Smooth muscle cell of the brain vasculature (primary cell): ENCODE data around the gene ZNF790.
"Not testable (repeated sequence)": the region's sequence is repeated elsewhere in the genome, so short reads cannot be mapped to it uniquely, and the experiment has no call there.

Source experiments
- DNase-seq: peaks from one replicate; pipeline ENCODE4 v3.0.0-alpha.2; 2012; ENCODE audit warnings: low read depth, low spot score

Gene ZNF790

DNA sequence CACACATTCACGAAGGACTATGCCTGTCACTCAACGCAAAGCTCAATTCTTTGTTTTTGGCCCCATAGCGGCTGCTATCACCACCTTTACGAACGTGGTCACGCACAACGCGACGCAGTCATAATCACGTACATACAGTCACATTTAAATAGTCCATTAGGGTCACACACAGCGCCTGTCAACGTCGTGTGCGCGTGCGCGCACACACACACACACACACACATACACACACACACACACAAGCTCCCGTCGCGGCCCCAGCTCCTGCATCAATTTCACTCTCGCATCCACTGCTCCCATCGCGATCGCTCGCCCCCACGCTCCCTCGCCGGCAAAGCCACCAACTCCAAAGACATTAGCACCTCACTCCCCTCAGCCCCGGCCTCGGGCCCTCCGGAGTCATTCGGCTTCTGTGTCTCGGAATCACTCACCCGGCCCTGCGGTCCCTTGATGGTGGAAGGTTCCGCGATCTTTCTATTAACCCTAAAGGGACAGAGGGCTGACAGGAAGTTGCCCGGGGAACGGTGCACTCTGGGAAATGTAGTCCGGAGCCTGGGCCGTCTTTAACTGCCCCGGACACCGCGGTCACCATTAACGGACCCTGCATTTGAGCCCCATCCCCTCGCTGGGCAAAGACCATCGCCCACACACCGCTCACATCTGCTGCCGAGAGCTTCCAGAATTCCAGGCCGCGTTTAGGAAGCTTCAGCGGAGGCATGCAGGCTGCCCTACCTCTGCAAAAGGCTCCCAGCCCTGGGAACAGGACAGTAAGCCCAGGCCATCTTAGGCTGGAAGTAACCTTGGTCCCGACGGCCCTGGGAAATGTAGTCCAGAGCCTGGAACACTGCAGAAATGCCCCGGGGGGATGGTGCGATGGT lies at the start of gene ZNF790:
Gene ZNF790 (minus strand): TSS at position 482 of the 878 bp plus-strand sequence. CDS start 12,768 bp downstream, outside the sequence.
- peak; percentile 66 for DNase-seq

DNA sequence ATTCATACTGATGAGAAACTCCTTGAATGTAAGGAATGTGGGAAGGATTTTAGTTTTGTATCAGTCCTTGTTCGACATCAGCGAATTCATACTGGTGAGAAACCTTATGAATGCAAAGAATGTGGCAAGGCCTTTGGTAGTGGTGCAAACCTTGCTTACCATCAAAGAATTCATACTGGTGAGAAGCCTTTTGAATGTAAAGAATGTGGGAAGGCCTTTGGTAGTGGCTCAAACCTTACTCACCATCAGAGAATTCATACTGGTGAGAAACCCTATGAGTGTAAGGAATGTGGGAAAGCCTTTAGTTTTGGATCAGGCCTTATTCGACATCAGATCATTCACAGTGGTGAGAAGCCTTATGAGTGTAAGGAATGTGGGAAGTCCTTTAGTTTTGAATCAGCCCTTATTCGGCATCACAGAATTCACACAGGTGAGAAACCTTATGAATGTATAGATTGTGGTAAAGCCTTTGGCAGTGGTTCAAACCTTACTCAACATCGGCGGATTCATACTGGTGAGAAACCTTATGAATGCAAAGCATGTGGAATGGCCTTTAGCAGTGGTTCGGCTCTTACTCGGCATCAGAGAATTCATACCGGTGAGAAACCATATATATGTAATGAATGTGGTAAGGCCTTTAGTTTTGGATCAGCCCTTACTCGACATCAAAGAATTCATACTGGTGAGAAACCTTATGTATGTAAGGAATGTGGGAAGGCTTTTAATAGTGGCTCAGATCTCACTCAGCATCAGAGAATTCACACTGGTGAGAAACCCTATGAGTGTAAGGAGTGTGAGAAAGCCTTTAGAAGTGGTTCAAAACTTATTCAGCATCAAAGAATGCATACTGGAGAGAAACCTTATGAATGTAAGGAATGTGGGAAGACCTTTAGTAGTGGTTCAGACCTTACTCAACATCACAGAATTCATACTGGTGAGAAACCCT lies 39.1 kb upstream of the ZNF790 start:
- no peak for DNase-seq

DNA sequence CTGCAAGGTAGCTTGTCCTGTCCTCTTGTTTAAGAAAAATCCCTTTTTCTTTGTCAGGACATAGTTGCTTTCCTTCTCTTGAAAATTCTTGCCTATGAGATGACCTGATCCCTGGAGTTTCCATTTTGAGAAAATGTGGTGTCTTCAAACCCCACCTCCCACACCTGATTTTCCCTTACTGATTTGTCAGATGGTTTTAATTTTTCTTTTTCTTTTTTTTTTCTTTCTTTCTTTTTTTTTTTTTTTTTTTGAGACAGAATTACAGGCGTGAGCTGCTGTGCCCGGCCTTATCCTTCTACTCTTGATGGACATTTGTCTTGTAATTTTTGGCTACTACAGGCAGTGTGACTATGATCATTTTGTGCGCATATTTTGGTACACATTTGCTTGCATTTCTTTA lies 13.7 kb upstream of the ZNF790 start:
- DNase-seq, result no peak

DNA sequence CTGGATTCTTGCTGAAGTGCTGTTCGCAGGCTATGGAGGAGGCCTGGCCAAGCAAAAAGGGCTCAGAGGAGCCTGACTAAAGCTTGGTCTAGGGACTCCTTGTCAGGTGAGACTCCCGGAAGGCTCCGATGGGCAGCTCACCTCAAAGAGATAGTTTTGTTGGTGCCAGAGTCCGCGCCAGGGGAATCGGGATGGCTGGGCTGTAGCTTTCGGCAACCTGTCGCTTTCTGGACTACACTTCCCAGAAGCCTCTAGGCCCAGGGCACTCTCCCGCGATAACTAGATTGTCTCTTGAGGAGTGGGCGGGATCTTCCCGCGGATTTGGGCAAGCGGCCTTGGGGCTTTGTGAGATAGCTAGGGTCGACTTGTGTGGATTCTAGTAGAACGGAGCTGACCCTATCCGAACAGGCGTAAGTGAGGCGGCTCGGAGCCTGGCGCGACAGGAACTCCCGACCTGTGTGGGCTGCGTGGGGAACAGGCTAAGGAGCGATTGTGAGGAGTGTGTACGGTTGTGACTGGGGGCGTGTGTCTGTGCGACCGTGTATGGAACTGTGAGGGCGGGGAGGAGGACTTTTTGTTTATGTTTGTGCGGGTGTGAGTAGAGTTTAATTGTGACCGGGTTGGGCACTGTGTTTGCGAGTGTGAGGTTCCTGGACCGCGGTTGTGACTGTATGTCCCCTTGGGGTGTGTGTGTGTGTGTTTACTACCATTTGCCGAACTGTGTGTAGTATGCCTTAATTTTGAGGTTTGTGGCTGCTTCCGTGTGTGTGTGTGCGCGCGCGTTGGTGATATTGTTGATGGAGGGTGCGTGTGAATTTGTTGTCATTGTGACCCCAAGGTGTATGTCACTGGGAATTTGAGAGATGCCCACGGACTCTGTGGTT lies 12.6 kb upstream of the ZNF790 start, which contains the start of gene ZNF345:
Gene ZNF345 (plus strand): TSS at position 318 of the 884 bp plus-strand sequence. CDS start 25,955 bp downstream, outside the sequence.
- DNase-seq, result peak; percentile 82

DNA sequence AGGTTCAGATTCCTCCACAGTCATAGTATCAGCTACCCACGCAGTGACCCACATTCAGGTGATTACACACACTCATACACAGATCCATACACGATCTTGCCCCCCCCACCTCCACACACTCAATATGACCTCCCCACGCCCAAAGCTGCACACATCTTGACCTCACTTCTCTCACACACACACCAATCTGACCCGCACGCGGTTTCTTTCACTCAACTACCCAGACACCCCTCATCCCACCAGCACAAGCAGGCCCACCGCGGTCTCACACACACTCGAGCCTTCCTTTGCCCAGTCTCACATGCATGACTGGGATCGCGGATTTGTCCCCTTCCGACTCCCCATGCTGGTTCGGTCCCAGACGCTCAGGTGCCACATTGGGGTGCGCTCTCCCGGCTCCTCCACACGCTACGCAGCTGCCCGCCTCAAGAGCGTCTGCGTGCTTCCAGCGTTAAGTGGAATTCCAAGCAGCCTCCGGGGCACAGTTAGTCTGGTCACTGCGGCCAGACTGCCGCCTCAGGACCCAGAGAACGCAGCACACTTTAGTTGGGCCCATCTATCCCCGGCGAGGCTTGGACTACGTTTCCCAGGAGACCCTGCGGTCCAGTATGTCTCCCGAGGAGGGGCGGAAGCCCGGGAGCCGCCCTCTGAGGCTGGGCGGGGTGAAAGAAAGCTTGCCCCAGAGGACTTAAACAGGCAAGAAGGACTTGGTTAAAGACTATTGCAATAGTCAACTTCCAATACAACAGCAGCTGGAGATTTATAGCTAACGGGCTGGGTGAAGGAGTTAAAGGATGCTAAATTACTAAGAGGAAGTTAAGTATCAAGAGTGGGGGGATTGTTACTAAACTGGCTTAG lies 11.7 kb upstream of the ZNF790 start:
- DNase-seq, result peak; percentile 69

DNA sequence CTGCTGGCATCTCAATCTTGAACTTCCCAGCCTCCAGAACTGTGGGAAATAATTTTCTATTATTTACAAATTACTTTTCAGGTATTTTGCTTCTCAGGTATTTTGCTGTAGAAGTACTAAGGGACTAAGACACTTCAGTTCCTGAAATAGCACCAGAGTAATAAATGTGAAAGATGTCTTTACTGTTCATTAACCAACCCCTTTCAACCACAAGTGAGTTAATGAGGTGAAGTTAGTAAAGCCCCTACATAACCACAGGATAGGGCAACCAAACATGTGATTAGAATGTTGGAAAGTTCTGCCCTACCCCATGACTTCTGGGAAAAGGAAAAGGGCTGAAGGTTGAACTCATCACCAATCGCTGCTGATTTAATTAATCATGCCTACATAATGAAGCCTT lies 9.8 kb upstream of the ZNF790 start:
- DNase-seq, result no peak

GRCh38 chr19:36838784-36839324 lies 667 bp upstream of the ZNF790 start:
- no peak for DNase-seq

GRCh38 chr19:36837176-36837905 lies 846 bp downstream of the ZNF790 start:
- no peak for DNase-seq

DNA sequence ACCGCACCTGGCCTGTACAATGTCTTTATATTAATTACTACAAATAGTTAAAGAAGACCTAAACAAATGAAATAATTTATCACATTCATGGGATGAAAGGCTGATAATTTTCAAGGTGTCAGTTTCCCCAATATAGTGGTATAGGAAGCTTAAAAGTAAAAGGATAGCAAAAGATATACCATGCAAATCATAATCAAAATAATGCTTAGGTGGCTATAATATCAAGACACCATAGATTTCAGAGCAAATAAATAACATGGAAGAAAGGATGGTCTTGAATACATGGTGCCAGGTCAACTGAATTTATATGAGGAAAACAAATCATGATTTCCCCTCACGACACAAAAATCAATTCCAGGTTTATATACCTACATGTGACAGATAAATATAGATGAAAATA lies 4.8 kb downstream of the ZNF790 start:
- no peak for DNase-seq

- DNase-seq, result no peak
These were observed 16.4 kb downstream of the ZNF790 start for GRCh38 chr19:36821758-36822157.

DNA sequence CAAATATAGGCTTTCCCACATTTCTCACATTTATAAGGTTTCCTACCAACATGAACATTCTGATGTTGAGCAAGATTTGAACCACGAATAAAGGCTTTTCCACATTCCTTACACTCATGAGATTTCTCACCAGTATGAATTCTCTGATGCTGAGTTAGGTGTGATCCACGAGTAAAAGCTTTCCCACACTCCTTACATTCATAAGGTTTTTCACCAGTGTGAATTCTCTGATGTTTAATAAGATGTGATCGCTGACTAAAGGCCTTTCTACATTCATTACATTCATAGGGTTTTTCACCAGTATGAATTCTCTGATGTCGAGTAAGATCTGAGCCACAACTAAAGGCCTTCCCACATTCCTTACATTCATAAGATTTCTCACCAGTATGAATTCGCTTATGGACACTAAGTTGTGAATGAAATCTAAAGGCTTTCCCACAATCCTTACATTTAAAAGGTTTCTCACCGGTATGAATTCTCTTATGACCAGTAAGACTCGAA lies 19.0 kb downstream of the ZNF790 start:
- DNase-seq, result no peak

DNA sequence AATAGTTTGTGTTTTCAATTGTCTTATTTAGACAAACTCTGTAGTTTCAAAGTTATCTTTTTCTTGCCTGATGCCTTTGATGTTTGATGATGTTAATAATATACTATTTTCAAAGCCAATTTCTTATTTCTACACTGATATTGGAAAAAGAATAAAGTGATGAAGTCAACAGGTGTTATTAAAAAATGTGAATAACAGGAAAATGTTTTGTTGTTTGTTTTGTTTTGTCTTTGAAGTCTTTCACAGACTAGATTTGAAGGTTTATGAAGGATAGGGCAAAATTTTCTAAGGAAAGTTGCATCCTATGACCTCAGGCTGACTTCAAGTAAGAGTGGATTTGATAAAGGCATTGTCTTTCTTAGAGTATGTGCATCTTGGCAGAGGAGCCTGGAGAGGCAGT lies 31.2 kb downstream of the ZNF790 start:
- no peak for DNase-seq

- DNase-seq, result no peak
These were observed 32.8 kb downstream of the ZNF790 start for GRCh38 chr19:36805364-36805763.

DNA sequence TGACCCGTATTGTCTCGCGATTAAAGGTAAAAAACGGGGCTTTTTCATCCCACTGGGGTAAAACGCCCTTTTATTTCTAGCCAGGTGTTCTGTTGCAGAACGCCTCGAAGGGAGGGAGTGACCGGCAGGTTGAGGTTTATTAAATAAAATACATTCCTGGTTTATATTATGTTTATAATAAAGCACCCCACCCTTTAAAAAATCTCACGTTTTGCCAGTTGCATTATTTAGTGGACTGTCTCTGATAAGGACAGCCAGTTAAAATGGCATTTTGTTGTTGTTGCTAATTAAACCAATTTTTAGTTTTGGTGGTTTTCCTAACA lies 40.4 kb downstream of the ZNF790 start:
- DNase-seq, result no peak

DNA sequence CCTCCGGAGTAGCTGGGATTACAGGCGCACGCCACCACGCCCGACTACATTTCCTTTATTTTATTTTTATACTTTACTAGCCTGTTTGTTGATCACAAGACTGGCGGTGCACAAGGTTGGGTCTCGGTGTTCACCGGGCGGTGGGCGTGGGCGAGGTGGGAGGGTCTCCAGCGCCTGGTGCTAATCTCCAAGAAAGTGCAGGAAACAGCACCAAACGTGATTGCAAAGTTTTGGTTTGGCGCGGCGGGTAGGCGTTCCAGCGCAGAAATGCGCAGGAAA lies 41.5 kb downstream of the ZNF790 start:
- DNase-seq, result no peak

DNA sequence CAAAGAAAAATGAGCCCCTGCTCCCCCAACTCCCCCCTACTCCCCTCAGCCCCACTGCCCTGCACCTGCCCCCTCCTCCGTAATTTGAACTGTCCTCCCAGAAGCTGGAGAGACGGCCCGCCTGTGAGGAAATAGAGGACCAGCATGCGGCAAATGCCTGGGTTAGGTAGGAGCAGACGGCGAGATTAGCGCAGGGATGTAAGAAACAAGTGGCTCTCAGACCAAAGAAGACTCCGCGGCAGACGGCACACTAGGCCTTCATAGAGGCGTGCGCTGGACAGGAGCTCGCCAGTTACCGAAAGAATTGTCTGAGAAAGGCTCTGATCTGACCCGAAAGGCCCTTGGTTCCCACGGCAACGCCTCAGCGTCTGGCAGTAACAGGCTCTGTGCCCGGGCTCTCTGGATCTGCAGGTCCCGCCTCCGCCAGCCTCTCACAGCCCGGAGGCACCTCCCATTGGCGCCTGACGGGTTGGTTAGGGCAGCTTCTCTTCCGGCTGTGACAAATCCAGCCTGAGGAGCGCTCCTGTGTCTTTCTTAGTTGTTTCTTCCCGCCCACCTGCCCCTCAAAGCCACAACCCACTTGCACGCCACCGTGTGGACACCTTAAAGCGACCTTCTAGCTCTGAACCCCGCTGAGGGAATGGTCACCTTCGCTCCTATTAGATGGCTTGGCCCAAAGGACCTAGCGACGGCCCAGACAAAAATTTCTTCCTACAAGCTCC lies 46.6 kb downstream of the ZNF790 start:
- not testable (repeated sequence) for DNase-seq

- no peak for DNase-seq
These were observed 62.4 kb downstream of the ZNF790 start for GRCh38 chr19:36775768-36776167.

DNA sequence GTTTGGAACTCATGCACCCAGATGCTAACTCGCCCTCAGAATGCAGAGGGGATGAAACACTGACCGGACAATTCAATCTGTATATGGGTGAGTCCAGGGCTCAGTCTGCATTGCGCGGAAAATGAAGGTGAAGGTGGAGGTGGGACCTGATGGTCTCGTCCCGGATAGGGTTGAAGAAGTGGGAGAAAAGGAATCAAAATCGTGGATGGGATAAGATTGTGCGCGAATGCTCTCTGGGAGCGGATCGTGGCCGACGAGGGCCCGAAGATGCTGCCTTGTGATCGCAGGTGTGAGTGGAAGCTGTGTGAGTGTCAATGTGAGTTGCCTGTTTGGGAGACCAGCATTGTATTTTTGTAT lies 65.0 kb downstream of the ZNF790 start:
- no peak for DNase-seq
